COLO668 (cell line): ENCODE data around the gene AJAP1.
"Not testable (repeated sequence)": the region's sequence is repeated elsewhere in the genome, so short reads cannot be mapped to it uniquely, and the experiment has no call there.

Experiments
- DNase-seq: peaks from one replicate; lab custom pipeline; 2025; ENCODE audit not compliant: unreplicated experiment; lab: John Stamatoyannopoulos, UW

The AJAP1 gene

GRCh38 chr1:4653796-4654725, at the start of gene AJAP1:
Gene AJAP1 (plus strand): TSS chr1:4654609. CDS start chr1:4655426, 817 bp downstream.
- DNase-seq = peak; percentile 37

GRCh38 chr1:4605158-4605557, 49.3 kb upstream of the AJAP1 start:
- no peak for DNase-seq

- no peak for DNase-seq
Observed at GRCh38 chr1:4611563-4612341, 42.7 kb upstream of the AJAP1 start.

- DNase-seq = no peak
Observed at GRCh38 chr1:4612991-4613390, 41.4 kb upstream of the AJAP1 start.

- no peak for DNase-seq
Observed at GRCh38 chr1:4613606-4614370, 40.6 kb upstream of the AJAP1 start.

GRCh38 chr1:4614371-4615137, 39.9 kb upstream of the AJAP1 start:
- no peak for DNase-seq

GRCh38 chr1:4615138-4615470, 39.3 kb upstream of the AJAP1 start:
- DNase-seq = no peak

GRCh38 chr1:4615501-4615900, 38.9 kb upstream of the AJAP1 start:
- DNase-seq = no peak

GRCh38 chr1:4616831-4617465, 37.5 kb upstream of the AJAP1 start:
- DNase-seq = no peak

- DNase-seq = no peak
Observed at GRCh38 chr1:4617506-4617905, 36.9 kb upstream of the AJAP1 start.

GRCh38 chr1:4618827-4619226, 35.6 kb upstream of the AJAP1 start:
- not testable (repeated sequence) for DNase-seq

GRCh38 chr1:4621646-4622045, 32.8 kb upstream of the AJAP1 start:
- DNase-seq = no peak

GRCh38 chr1:4622821-4623220, 31.6 kb upstream of the AJAP1 start:
- no peak for DNase-seq

GRCh38 chr1:4624141-4624715, 30.2 kb upstream of the AJAP1 start:
- no peak for DNase-seq

- no peak for DNase-seq
Observed at GRCh38 chr1:4624801-4625200, 29.6 kb upstream of the AJAP1 start.

- DNase-seq = no peak
Observed at GRCh38 chr1:4626061-4626460, 28.3 kb upstream of the AJAP1 start.

- DNase-seq = no peak
Observed at GRCh38 chr1:4626560-4627319, 27.7 kb upstream of the AJAP1 start.

GRCh38 chr1:4627353-4627752, 27.1 kb upstream of the AJAP1 start:
- DNase-seq = no peak

- DNase-seq = no peak
Observed at GRCh38 chr1:4628992-4629391, 25.4 kb upstream of the AJAP1 start.
